Hematopoietic multipotent progenitor cell (in vitro differentiated cells): Measurements from ENCODE around the gene NOS1AP. TPM values are rescaled to one million over a fixed set of nuclear protein-coding genes. Genes with fewer than 3 reads are reported as not detected.
"Not testable (repeated sequence)": the region's sequence is repeated elsewhere in the genome, so short reads cannot be mapped to it uniquely, and the experiment has no call there.

Experiments used
- DNase-seq, 3 donors: peaks; one replicate each; pipeline ENCODE4 v3.0.0-alpha.2; 2011 to 2015; ENCODE audit warnings: low read depth in 2 of 3, low spot score in 2 of 3
- total RNA-seq: library from RNA; depleted of rRNA; stranded (reverse); fragments of >200 nt; gene quantifications from one replicate; pipeline ENCODE4 v1.2.3, GENCODE V29; 2012

NOS1AP gene
- total RNA-seq, 1 donor: under 0.01 TPM

- no peak for DNase-seq
These were observed 92.5 kb downstream of the NOS1AP start for GRCh38 chr1:162161916-162162550.

DNA sequence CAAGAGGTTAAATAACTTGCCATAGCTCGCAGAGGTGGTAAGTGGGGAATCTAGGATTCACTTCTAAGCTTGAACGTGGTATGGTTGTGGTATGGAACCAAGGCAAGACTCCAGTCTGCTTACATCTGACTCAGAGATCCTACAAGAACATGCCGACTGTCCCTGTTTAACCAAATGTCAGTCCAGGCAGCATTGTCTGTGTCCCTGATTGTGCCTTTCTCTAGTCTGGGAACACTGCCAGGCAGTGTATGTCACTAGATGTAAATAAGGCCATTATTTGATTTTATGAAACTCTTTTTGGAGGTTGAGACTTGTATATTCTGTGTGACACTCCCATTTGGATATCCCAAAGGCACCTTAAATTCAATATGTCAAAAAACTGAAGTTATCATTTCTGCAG, 96.0 kb downstream of the NOS1AP start:
- no peak for DNase-seq

DNA sequence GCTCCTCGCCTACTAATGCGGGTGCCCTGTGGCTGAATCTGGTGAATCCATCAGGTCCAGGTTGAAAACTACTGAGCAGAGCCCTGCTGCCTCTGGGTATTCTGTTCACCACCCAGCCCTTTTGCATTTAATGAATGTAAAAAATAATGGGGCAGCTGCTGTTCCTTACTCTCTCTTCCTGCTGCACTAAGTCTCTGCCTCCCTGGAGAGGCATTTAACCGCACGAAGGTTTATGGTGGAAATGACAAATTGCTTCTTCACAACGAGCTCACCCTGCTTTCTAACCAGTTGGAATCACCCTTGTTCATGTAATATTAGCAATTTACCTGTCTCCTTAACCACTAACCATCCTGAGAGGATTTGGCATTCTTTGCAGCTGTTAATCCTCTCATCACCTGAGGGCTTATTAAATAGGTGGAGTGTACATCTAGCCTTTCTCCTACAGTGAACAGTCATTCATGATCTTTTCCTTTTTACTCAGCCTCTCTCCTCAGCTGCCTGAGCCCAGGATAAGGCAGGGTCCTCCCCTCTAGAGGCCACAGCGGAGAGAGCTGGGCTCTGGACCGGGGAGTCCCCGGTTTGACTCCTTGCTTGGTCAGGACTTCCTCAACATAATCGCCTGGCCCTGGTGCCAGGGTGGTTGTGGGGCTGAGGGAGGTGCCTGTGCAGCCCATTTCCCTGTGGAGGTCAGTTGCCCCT, 97.6 kb downstream of the NOS1AP start:
- DNase-seq: no peak

DNA sequence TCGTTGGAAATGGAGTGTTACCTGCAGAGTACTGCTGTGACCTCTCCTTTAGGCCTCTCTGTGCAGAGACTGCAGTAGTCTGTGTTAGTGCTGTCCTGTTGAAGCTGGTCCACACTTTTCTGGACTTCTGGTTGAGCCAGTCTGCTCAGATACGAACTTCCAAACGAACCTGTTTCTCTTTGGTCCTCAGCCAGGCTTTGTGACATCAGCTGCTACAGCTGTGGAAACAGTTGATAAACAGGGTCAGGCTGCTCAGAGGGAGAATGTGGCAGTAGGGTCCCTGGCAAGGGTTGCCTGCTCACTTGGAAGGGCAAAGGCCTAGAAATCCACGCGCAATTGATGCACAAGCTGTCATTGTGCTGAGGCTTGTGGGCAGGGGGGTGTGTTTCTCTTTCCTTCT, 98.8 kb downstream of the NOS1AP start:
- DNase-seq: no peak

DNA sequence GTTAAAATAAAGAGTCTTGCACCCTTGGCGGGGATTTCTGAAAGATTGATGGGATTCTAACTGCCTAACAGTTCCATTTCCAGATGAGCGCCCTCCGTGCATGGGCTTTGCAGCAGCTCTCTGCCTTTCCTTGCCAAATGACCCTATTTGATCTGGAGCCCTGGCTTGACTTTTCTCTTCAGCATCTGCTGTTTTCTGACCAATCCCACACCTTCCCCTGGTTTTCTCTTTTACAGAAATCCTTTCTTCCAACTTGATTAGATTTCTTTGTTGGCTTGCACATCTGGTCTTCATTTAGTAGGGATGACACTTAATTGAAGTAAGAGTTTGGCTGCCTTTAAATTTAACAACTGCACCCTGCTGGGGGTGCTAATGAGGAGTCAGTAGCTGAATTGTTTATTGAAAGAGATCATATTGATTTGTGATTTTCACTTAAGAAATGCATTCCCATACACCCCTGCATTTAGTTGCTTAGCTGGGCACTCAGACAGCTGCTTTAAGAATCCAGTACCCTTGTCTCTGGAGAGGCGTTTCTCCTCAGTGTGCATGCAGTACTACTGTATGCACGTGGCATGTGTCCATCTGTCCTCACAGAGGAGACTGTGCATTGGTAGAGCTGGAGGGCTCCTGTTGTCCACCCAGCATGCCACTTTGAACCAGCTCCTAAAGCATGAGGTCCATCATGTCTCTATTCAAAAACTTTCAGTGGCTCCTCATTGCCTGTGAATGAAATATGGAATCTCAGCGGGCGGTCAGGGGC, 99.7 kb downstream of the NOS1AP start:
- DNase-seq: no peak

DNA sequence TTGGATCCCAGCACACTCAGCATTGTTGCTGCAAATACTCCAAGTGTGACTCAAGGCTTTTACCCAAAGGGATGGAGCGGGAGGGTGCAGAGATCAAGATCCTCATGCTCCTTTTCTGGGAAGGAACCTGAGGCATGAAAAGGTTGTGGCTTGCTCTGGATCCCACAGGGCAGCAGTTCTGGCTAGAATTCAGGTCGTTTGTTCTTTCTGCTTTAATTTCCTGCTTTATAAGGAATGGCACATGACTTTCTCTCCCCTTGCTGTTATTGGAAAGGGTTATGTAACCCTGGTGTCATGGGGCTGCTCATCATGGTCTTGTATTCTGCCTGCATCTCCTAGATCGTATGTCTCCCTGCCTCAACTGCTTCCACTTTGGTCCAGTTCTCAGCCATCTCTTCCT, 101.6 kb downstream of the NOS1AP start:
- DNase-seq: no peak

- DNase-seq: no peak
These were observed 103.0 kb downstream of the NOS1AP start for GRCh38 chr1:162172311-162173102.

DNA sequence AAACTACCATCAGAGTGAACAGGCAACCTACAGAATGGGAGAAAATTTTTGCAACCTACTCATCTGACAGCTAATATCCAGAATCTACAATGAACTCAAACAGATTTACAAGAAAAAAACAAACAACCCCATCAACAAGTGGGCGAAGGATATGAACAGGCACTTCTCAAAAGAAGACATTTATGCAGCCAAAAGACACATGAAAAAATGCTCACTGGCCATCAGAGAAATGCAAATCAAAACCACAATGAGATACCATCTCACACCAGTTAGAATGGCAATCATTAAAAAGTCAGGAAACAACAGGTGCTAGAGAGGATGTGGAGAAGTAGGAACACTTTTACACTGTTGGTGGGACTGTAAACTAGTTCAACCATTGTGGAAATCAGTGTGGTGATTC, 104.1 kb downstream of the NOS1AP start:
- DNase-seq: not testable (repeated sequence)

GRCh38 chr1:162174027-162174426, 104.5 kb downstream of the NOS1AP start:
- DNase-seq: not testable (repeated sequence)

GRCh38 chr1:162175379-162176081, 106.0 kb downstream of the NOS1AP start:
- no peak for DNase-seq

GRCh38 chr1:162177126-162177525, 107.6 kb downstream of the NOS1AP start:
- no peak for DNase-seq

GRCh38 chr1:162178432-162178831, 108.9 kb downstream of the NOS1AP start:
- no peak for DNase-seq

DNA sequence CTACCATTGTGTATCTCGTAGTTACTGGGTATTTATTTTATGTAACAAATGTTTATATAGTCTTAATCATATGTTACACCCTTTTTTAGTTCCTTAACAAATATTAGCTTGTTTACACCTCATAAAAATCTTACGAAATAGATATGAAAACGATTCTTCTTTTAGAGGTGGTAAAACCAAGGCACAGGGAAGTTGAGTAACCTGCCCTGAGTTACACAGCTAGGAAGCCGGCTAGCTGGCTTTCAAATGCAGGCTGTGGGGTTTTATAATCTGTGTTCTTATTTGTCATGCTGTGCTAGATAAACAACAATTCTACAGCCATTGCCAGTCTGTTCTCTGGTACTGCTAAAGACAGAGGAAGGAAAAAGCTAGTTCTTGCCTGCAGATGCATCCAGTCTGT, 109.6 kb downstream of the NOS1AP start:
- DNase-seq: no peak

- no peak for DNase-seq
These were observed 111.3 kb downstream of the NOS1AP start for GRCh38 chr1:162180813-162181212.

GRCh38 chr1:162182090-162182489, 112.6 kb downstream of the NOS1AP start:
- no peak for DNase-seq

DNA sequence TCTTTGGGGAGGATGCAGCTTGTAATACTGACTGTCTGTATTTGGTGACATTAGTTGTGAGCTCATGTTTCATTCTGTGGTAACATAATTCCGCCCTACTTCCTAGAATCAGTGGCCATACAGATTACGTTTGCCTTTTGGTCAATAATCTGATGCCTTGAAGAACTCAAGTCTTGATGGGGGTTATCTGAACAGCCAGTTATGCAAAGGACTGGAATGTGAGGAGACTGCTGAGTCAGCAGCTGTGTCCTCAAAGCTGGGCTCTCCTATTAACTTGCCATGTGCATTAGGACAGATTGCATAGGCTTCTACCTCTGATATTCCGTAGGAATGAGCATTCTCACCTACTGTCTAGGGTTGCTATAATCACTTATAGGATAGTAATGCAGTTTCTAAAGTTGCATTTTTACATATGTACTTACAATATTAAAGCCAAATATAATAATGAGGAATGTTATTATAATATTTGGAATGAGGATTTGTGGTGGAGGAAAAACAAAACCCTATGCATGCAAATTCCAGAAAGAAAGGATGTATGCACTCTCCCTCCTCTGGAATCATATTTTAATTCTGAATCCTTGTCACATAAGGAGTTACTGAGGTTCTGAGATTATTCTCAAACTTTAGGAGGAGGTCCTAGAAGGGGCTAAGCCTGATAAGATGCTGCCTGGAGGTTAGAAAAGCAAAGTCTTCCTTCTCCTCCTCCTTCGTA, 116.0 kb downstream of the NOS1AP start:
- no peak for DNase-seq

DNA sequence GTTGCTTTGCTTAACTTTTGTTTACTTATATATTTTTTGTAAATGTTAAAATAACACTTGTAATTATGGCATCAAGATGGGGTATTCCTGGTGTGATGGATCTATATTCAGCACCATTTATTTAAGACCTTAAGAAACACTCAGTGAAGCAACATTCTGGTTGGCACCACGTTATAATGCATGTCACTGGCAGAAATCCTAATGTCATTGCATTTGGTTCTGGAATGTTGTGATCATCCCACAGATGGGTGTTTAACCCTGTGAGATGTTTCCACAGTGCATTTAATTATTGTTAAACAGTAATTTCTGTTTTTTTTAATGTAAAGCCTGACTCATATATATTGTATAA, 116.5 kb downstream of the NOS1AP start:
- DNase-seq: no peak

GRCh38 chr1:162186406-162186805, 116.9 kb downstream of the NOS1AP start:
- no peak for DNase-seq

DNA sequence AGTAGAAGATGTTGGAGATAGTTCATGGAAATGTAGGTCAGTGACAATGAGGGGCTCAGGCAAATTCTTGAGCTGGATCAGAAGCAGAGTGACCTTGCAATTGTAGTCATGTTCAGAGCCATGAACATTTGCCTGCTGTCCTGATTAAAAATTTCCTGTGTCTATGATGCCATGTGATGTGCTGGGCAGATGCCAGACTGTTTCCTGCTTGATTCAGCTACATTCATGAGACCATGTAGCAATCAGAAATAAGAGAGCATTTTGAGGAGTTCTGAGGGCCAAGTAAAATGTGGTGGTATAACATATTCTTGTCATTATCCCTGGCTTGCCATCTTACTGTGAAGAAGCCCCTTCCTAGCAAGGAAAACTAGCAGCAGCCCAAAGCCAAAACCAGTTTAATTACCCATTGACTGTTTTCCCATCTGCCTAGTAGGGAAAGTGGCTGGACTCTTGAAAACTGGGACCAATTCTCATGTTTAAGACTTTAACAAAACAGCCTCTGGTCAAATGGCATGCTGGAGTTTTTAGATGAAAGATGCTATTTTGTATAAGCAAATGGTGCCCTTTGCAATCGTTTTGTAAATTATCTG, 118.3 kb downstream of the NOS1AP start:
- DNase-seq: no peak

- no peak for DNase-seq
These were observed 119.9 kb downstream of the NOS1AP start for GRCh38 chr1:162189345-162189744.
